H9 (cell line): ENCODE data around the gene ATP13A4. TPM values are rescaled to one million over a fixed set of nuclear protein-coding genes. Genes with fewer than 3 reads are reported as not detected.

Experiments used
- DNase-seq: peaks from one replicate; pipeline ENCODE4 v3.0.0-alpha.2; 2017
- H2AFZ ChIP-seq: one replicate; pipeline ENCODE4 v1.6.1; 2013; ENCODE audit warnings: mild to moderate bottlenecking, low read length, control low read depth, moderate library complexity
- H2AK5ac ChIP-seq: 2 replicates; pipeline ENCODE4 v1.6.1; 2013; ENCODE audit warnings: low read length, control low read depth, mixed read lengths; ENCODE audit not compliant: insufficient read length
- H2BK120ac ChIP-seq: one replicate; pipeline ENCODE4 v1.6.1; 2013; ENCODE audit warnings: low read depth, mild to moderate bottlenecking, low read length, control low read depth, inconsistent platforms; ENCODE audit not compliant: poor library complexity, severe bottlenecking
- H2BK12ac ChIP-seq: 2 replicates; pipeline ENCODE4 v1.6.1; 2013; ENCODE audit warnings: low read length, control low read depth, mixed read lengths, low read depth; ENCODE audit not compliant: insufficient read length
- H2BK15ac ChIP-seq: 2 replicates; pipeline ENCODE4 v1.6.1; 2013; ENCODE audit warnings: low read depth, low read length, control low read depth
- H2BK20ac ChIP-seq: one replicate; pipeline ENCODE4 v1.6.1; 2013; ENCODE audit warnings: low read depth, mild to moderate bottlenecking, low read length, control low read depth, inconsistent platforms; ENCODE audit not compliant: poor library complexity, severe bottlenecking
- H2BK5ac ChIP-seq: 2 replicates; pipeline ENCODE4 v1.6.1; 2013; ENCODE audit warnings: low read length, control low read depth, mixed read lengths; ENCODE audit not compliant: insufficient read length
- H3K14ac ChIP-seq: 2 replicates; pipeline ENCODE4 v1.6.1; 2013; ENCODE audit warnings: low read length, control low read depth; ENCODE audit not compliant: insufficient read depth
- H3K18ac ChIP-seq: 2 replicates; pipeline ENCODE4 v1.6.1; 2013; ENCODE audit warnings: low read depth, mild to moderate bottlenecking, mixed read lengths, low read length, control low read depth; ENCODE audit not compliant: insufficient read length
- H3K23ac ChIP-seq: 2 replicates; pipeline ENCODE4 v1.6.1; 2013; ENCODE audit warnings: low read length, control low read depth, mixed read lengths, low read depth; ENCODE audit not compliant: insufficient read length
- H3K23me2 ChIP-seq: 2 replicates; pipeline ENCODE4 v1.6.1; 2013; ENCODE audit warnings: low read depth, mild to moderate bottlenecking, mixed read lengths, low read length, control low read depth; ENCODE audit not compliant: insufficient read length, poor library complexity, severe bottlenecking
- H3K27ac ChIP-seq: 2 replicates; pipeline ENCODE4 v1.5.1; 2013; ENCODE audit warnings: low read length, control low read depth, mixed read lengths, low read depth; ENCODE audit not compliant: insufficient read length
- H3K27me3 ChIP-seq: 2 replicates; pipeline ENCODE4 v1.6.1; 2013; ENCODE audit warnings: low read length, control low read depth, inconsistent platforms; ENCODE audit not compliant: insufficient read depth
- H3K4ac ChIP-seq: 2 replicates; pipeline ENCODE4 v1.6.1; 2013; ENCODE audit warnings: low read depth, mild to moderate bottlenecking, control low read depth, inconsistent platforms, low read length, moderate library complexity
- H3K4me1 ChIP-seq: 2 replicates; pipeline ENCODE4 v1.6.1; 2013; ENCODE audit warnings: low read length, control low read depth, inconsistent platforms; ENCODE audit not compliant: insufficient read depth
- H3K4me2 ChIP-seq: 2 replicates; pipeline ENCODE4 v1.6.1; 2013; ENCODE audit warnings: low read length, control low read depth, mixed read lengths; ENCODE audit not compliant: insufficient read length, insufficient read depth
- H3K56ac ChIP-seq: 2 replicates; pipeline ENCODE4 v1.6.1; 2013; ENCODE audit warnings: low read depth, mild to moderate bottlenecking, mixed read lengths, low read length, control low read depth; ENCODE audit not compliant: insufficient read length
- H3K79me1 ChIP-seq: 2 replicates; pipeline ENCODE4 v1.6.1; 2013; ENCODE audit warnings: low read depth, mild to moderate bottlenecking, moderate library complexity, low read length, control low read depth, inconsistent platforms; ENCODE audit not compliant: insufficient read depth, poor library complexity, severe bottlenecking
- H3K79me2 ChIP-seq: 2 replicates; pipeline ENCODE4 v1.6.1; 2013; ENCODE audit warnings: low read length, control low read depth, inconsistent platforms; ENCODE audit not compliant: insufficient read depth
- H3K9ac ChIP-seq: 2 replicates; pipeline ENCODE4 v1.6.1; 2013; ENCODE audit warnings: low read length, control low read depth, mixed read lengths; ENCODE audit not compliant: insufficient read length; ENCODE audit errors: extremely low read depth
- H3K9me3 ChIP-seq: one replicate; pipeline ENCODE4 v1.6.1; 2013; ENCODE audit warnings: low read depth, low read length, inconsistent platforms; ENCODE audit not compliant: control insufficient read depth
- H3T11ph ChIP-seq: one replicate; pipeline ENCODE4 v1.6.1; 2013; ENCODE audit warnings: mild to moderate bottlenecking, low read length, control low read depth, inconsistent platforms
- H4K20me1 ChIP-seq: one replicate; pipeline ENCODE4 v1.6.1; 2013; ENCODE audit not compliant: control insufficient read depth, insufficient read length, insufficient read depth
- H4K5ac ChIP-seq: 2 replicates; pipeline ENCODE4 v1.6.1; 2013; ENCODE audit warnings: low read depth, mild to moderate bottlenecking, mixed read lengths, low read length, control low read depth; ENCODE audit not compliant: insufficient read length
- H4K8ac ChIP-seq: replicated peaks from 2 replicates; pipeline ENCODE4 v1.6.1; 2013; ENCODE audit warnings: low read length, control low read depth, mixed read lengths, low read depth; ENCODE audit not compliant: insufficient read length
- H4K91ac ChIP-seq: 2 replicates; pipeline ENCODE4 v1.6.1; 2013; ENCODE audit warnings: low read depth, mild to moderate bottlenecking, moderate library complexity, mixed read lengths, low read length, control low read depth; ENCODE audit not compliant: insufficient read length
- H3K27ac Mint-ChIP-seq, 3 experiments: 2 replicates in 2 of 3; 3 replicates in 1 of 3; pipeline ENCODE4 v1.8.0; 2020 to 2021; ENCODE audit warnings: mixed read lengths in 3 of 3, mild to moderate bottlenecking in 1 of 3, moderate library complexity in 1 of 3
- H3K27me3 Mint-ChIP-seq: 2 replicates; pipeline ENCODE4 v1.8.0; 2021; ENCODE audit warnings: low read depth, mild to moderate bottlenecking, moderate library complexity, mixed read lengths
- H3K36me3 Mint-ChIP-seq, 3 experiments: 2 replicates in 2 of 3; 3 replicates in 1 of 3; pipeline ENCODE4 v1.8.0; 2020 to 2021; ENCODE audit warnings: low read depth in 3 of 3, mixed read lengths in 3 of 3; ENCODE audit not compliant: insufficient read depth in 1 of 3
- H3K4me1 Mint-ChIP-seq, 2 experiments: 2 replicates each; pipeline ENCODE4 v1.8.0; 2020; ENCODE audit warnings: mixed read lengths in 2 of 2
- H3K4me3 Mint-ChIP-seq, 2 experiments: 2 replicates in 1 of 2; 3 replicates in 1 of 2; pipeline ENCODE4 v1.8.0; 2020 to 2021; ENCODE audit warnings: mild to moderate bottlenecking in 2 of 2, mixed read lengths in 2 of 2, moderate library complexity in 1 of 2
- H3K9me3 Mint-ChIP-seq, 2 experiments: 2 replicates in 1 of 2; 3 replicates in 1 of 2; pipeline ENCODE4 v1.8.0; 2020; ENCODE audit warnings: mild to moderate bottlenecking in 2 of 2, mixed read lengths in 2 of 2, moderate library complexity in 1 of 2
- WGBS: extraction: QIAGEN DNeasy Blood & Tissue Kit; methylation state at CpG from one replicate; pipeline ENCODE4 v1.1.7; 2013; ENCODE audit warnings: missing lambda C conversion rate, low lambda C conversion rate, mixed read lengths; ENCODE audit not compliant: insufficient read length; ENCODE audit errors: extremely low coverage; 5-methylcytosine and 5-hydroxymethylcytosine counted together
- total RNA-seq: library from RNA; stranded (reverse); gene quantifications from 2 replicates; pipeline ENCODE4 v1.2.1, GENCODE V29; 2021
- TF ChIP-seq, protein P1 (sequence below): fragments of 200-600 bp; sonication (generic); conservative IDR thresholded peaks from 3 replicates; pipeline ENCODE4 v1.8.0; 2021; ENCODE audit warnings: antibody characterized with exemption, mild to moderate bottlenecking

The ATP13A4 gene
- total RNA-seq, 1 experiment from 2014 or later = 0.13 TPM

DNA sequence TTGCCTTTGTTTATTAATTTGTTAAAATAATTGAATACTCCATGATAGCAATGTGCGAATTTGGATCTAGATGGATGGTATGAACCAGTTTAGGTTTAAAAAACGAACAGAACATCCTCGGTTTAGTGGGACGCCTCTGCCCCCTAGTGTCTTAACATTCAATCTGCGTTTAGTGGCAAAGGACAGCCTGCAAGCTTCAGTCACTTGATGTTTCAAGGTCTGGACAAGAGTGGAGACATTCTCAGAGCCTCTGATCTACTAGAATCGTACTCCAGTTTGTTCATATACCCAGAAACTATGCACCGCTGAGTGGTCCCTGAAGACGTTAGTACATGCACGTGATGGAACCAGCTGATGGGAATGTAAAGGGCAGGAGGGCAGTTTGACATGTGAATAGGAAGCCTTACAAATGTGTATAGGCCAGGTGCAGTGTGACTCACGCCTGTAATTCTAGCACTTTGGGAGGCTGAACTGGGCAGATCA is 17.8 kb upstream of the ATP13A4 start:
- Histone ChIP-seq H2BK15ac (no peak overlapping the region), H4K20me1 (no peaks in the 10 kb centered on the region), H3K9ac (no peak overlapping the region), H3K27ac (no peak overlapping the region), H4K8ac (no peak overlapping the region), H3K79me1 (no peaks in the 10 kb centered on the region), H3K27me3 (no peaks in the 10 kb centered on the region), H3T11ph (no peak overlapping the region), H3K14ac (no peak overlapping the region), H4K91ac (no peak overlapping the region), H2BK5ac (no peak overlapping the region), H3K4me2 (no peak overlapping the region), H2BK20ac (no peak overlapping the region), H3K4me1 (peaks cover 2% of the 10 kb centered on the region), H3K56ac (no peak overlapping the region), H4K5ac (no peak overlapping the region), H2AK5ac (no peak overlapping the region), H2BK12ac (no peak overlapping the region), H3K79me2 (no peaks in the 10 kb centered on the region), H2AFZ (no peak overlapping the region), H3K4ac (no peak overlapping the region), H3K9me3 (no peaks in the 10 kb centered on the region), H2BK120ac (no peak overlapping the region), H3K18ac (no peak overlapping the region), H3K23ac (no peak overlapping the region), H3K23me2 (no peaks in the 10 kb centered on the region)
- no peaks in the 10 kb centered on the region for H3K36me3 Mint-ChIP-seq
- WGBS = no CpG with 5 or more reads among the region's 10 CpGs
- TF ChIP-seq, protein P1, sequence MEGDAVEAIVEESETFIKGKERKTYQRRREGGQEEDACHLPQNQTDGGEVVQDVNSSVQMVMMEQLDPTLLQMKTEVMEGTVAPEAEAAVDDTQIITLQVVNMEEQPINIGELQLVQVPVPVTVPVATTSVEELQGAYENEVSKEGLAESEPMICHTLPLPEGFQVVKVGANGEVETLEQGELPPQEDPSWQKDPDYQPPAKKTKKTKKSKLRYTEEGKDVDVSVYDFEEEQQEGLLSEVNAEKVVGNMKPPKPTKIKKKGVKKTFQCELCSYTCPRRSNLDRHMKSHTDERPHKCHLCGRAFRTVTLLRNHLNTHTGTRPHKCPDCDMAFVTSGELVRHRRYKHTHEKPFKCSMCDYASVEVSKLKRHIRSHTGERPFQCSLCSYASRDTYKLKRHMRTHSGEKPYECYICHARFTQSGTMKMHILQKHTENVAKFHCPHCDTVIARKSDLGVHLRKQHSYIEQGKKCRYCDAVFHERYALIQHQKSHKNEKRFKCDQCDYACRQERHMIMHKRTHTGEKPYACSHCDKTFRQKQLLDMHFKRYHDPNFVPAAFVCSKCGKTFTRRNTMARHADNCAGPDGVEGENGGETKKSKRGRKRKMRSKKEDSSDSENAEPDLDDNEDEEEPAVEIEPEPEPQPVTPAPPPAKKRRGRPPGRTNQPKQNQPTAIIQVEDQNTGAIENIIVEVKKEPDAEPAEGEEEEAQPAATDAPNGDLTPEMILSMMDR = peak; percentile 91
- DNase-seq = peak; percentile 72
- H3K27me3 Mint-ChIP-seq = no peaks in the 10 kb centered on the region
- no peaks in the 10 kb centered on the region for H3K9me3 Mint-ChIP-seq
- H3K4me1 Mint-ChIP-seq = peaks cover 18 to 24% of the 10 kb centered on the region in 2 experiments
- H3K4me3 Mint-ChIP-seq = no peak overlapping the region
- H3K27ac Mint-ChIP-seq = no peak overlapping the region
